GM18519 (cell line): Measurements from ENCODE around the gene SLC2A4.

Experiments used
- ATAC-seq: cut with Tn5 transposase; IDR thresholded peaks from one replicate; pipeline ENCODE4 v1.9.1; 2021; ENCODE audit warnings: mild to moderate bottlenecking, moderate library complexity; ENCODE audit not compliant: unreplicated experiment, low FRiP score

Gene SLC2A4

GRCh38 chr17:7246779-7247178 lies 34.7 kb upstream of the SLC2A4 start:
- ATAC-seq: no peak

- no peak for ATAC-seq
Observed at GRCh38 chr17:7248796-7249195, 32.7 kb upstream of the SLC2A4 start.

GRCh38 chr17:7249214-7249613 lies 32.3 kb upstream of the SLC2A4 start:
- no peak for ATAC-seq

- no peak for ATAC-seq
Observed at GRCh38 chr17:7249830-7250229, 31.7 kb upstream of the SLC2A4 start.

GRCh38 chr17:7250695-7251627 lies 30.6 kb upstream of the SLC2A4 start:
- no peak for ATAC-seq

GRCh38 chr17:7251661-7252175 lies 29.8 kb upstream of the SLC2A4 start, which contains the start of gene CTDNEP1:
CTDNEP1 (minus strand) TSS chr17:7251734; CDS start chr17:7251296, 438 bp downstream.
- ATAC-seq: peak; percentile 73

GRCh38 chr17:7252176-7253043 lies 29.1 kb upstream of the SLC2A4 start, which contains the start of gene ELP5:
ELP5 (plus strand) TSS chr17:7252215; CDS start chr17:7252551, 336 bp downstream.
- ATAC-seq: peak; percentile 23

GRCh38 chr17:7253082-7253481 lies 28.4 kb upstream of the SLC2A4 start:
- ATAC-seq: no peak

- ATAC-seq: no peak
Observed at GRCh38 chr17:7254511-7254910, 27.0 kb upstream of the SLC2A4 start.

- no peak for ATAC-seq
Observed at GRCh38 chr17:7256766-7257456, 24.6 kb upstream of the SLC2A4 start.

GRCh38 chr17:7258731-7259554 lies 22.6 kb upstream of the SLC2A4 start:
- no peak for ATAC-seq

GRCh38 chr17:7259555-7259889 lies 22.0 kb upstream of the SLC2A4 start:
- ATAC-seq: no peak

- ATAC-seq: no peak
Observed at GRCh38 chr17:7260151-7260550, 21.4 kb upstream of the SLC2A4 start.

- no peak for ATAC-seq
Observed at GRCh38 chr17:7260651-7261378, 20.7 kb upstream of the SLC2A4 start.

GRCh38 chr17:7261379-7262191 lies 19.9 kb upstream of the SLC2A4 start:
- ATAC-seq: no peak

- no peak for ATAC-seq
Observed at GRCh38 chr17:7262192-7262934, 19.2 kb upstream of the SLC2A4 start, which contains the start of gene CLDN7. CLDN7 (minus strand) TSS chr17:7262478; CDS start chr17:7262043, 435 bp downstream.
